IMR-90 (cell line): ENCODE measurements around the gene CHGA.

Experiments
- BHLHE40 ChIP-seq: fragments of 150-350 bp; IDR thresholded peaks from 2 replicates; pipeline ENCODE4 v1.6.1; 2016; ENCODE audit warnings: mild to moderate bottlenecking, low read depth, low read length
- CHD1 ChIP-seq: IDR thresholded peaks from 2 replicates; pipeline ENCODE4 v1.6.1; 2012; ENCODE audit warnings: low read depth, low read length, improper control_type of control experiment
- CTCF ChIP-seq: conservative IDR thresholded peaks from 2 replicates; pipeline ENCODE4 v1.5.1; 2012; ENCODE audit warnings: mild to moderate bottlenecking, low read depth, low read length, improper control_type of control experiment
- MXI1 ChIP-seq: IDR thresholded peaks from 2 replicates; pipeline ENCODE4 v1.6.1; 2012; ENCODE audit warnings: low read depth, mild to moderate bottlenecking, low read length, moderate library complexity, borderline replicate concordance

GRCh38 chr14:92976268-92976667 lies 53.3 kb downstream of the CHGA start:
- TF ChIP-seq CTCF (no peak), BHLHE40 (no peak), MXI1 (no peak), CHD1 (no peak)
